ENCODE data around the gene CEL.
A peak's percentile ranks its signal among the peaks of the same experiment; 100 is the strongest.
"Not testable (repeated sequence)": the region's sequence is repeated elsewhere in the genome, so short reads cannot be mapped to it uniquely, and the experiment has no call there.

The CEL gene

DNA sequence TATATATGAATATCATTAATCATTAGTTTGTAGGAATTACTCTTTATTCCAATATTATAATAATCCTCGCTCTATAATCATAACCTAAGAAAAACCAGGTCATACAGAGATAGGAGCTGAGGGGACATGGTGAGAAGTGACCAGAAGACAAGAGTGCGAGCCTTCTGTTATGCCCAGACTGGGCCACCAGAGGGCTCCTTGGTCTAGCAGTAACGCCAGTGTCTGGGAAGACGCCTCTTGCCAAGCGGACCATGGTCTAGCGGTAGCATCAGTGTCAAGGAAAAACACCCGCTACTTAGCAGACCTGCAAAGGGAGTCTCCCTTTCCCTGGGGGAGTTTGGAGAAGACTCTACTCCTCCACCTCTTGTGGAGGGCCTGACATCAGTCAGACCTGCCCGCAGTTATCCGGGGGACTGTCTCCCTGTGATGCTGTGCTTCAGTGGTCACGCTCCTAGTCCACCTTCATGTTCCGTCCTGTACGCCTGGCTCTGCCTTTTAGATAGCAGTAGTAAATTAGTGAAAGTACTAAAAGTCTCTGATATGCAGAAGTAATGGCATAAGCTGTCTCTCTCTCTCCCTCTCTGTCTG, 20.8 kb upstream of the CEL start:
- not testable (repeated sequence) for H3K4me3 ChIP-seq (ENCODE audit: low read length)
- peak; percentile 60 for DNase-seq (ENCODE audit: low read depth)
- TF ChIP-seq, protein P1, sequence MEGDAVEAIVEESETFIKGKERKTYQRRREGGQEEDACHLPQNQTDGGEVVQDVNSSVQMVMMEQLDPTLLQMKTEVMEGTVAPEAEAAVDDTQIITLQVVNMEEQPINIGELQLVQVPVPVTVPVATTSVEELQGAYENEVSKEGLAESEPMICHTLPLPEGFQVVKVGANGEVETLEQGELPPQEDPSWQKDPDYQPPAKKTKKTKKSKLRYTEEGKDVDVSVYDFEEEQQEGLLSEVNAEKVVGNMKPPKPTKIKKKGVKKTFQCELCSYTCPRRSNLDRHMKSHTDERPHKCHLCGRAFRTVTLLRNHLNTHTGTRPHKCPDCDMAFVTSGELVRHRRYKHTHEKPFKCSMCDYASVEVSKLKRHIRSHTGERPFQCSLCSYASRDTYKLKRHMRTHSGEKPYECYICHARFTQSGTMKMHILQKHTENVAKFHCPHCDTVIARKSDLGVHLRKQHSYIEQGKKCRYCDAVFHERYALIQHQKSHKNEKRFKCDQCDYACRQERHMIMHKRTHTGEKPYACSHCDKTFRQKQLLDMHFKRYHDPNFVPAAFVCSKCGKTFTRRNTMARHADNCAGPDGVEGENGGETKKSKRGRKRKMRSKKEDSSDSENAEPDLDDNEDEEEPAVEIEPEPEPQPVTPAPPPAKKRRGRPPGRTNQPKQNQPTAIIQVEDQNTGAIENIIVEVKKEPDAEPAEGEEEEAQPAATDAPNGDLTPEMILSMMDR (conservative IDR thresholded peaks at IDR 0.05; ENCODE audit: low read length): peak; percentile 67

DNA sequence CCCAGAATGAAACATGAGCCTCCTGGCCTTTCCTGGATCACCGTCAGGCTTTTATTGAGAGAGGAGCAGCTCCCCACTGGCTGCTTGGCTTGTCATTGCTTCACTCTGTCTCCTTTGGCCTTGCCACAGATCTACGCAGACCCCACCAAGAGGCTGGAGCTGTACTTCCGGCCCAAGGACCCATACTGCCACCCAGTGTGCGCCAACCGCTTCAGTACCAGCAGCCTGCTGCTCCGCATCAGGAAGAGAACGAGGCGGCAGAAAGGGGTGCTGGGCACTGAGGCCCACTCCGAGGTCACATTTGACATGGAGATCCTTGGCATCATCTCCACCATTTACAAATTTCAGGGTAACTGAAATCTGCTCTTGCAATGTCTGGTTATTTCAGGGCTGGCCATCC, 19.8 kb upstream of the CEL start:
- no peak for DNase-seq (ENCODE audit: low read depth)
- TF ChIP-seq, protein P1 (conservative IDR thresholded peaks at IDR 0.05; ENCODE audit: low read length): no peak
- no peak overlapping the region for H3K4me3 ChIP-seq (ENCODE audit: low read length)

DNA sequence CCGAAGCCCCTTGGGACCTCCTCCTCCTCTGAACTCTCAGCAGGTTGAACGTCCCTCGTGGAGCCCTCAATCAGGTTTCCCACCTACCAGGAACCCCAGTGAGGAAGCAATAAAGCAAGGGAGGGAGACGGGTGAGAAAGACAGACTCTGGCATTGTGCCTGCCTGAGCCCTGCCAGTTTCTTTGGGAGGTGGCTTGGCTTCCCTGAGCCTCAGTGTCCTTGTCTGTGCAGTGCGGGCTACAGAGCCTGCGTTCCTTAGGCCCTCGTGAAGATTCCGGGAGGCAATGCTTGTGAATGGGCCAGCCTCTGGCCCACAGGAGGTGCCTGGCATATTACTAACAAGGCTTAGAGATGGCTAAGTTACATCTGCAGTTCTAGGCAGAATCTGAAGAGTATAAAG, 19.1 kb upstream of the CEL start:
- DNase-seq (ENCODE audit: low read depth): no peak
- TF ChIP-seq, protein P1 (conservative IDR thresholded peaks at IDR 0.05; ENCODE audit: low read length): no peak
- no peak overlapping the region for H3K4me3 ChIP-seq (ENCODE audit: low read length)

DNA sequence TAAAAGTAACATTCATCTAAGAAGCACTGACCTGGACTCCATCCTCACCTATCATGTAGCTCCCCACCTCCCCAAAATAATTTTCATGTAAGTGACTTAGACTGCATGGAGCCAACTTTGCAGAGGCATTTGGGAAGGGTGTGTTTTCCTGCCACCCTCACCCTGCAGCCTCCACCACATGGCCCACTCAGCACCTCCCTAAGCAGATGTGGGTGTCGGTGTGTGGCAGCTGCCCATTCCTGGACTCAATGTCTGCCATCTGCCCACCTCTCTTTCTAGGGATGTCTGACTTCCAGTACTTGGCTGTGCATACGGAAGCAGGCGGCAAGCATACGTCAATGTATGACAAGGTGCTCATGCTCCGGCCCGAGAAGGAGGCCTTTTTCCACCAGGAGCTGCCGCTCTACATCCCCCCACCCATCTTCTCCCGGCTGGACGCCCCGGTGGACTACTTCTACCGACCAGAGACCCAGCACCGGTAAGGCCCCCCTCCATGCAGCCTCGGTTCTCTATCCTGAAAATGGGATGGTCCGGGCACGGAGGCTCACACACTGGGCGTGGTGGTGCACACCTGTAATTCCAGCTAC, 18.2 kb upstream of the CEL start:
- TF ChIP-seq, protein P1 (conservative IDR thresholded peaks at IDR 0.05; ENCODE audit: low read length): no peak
- DNase-seq (ENCODE audit: low read depth): no peak
- no peak overlapping the region for H3K4me3 ChIP-seq (ENCODE audit: low read length)

DNA sequence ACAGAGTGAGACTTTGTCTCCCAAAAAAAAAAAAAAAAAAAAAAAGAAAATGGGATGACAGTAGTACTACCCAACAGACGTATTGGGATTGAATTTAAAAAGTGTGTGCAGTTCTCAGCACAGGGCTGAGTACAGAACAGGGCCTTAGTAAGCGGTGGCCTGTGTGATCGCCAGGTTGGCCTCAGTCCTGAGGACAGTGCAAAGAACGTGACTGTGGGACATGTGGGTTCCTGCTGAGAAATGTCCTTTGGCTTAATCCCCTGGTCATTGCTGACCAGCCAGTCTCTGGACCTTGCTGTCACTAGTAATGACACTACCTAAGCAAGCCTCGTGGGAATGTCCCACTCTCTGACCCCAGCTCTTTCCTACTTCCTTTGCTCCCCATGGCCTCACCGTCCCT, 17.7 kb upstream of the CEL start:
- H3K4me3 ChIP-seq (ENCODE audit: low read length): no peak overlapping the region
- TF ChIP-seq, protein P1 (conservative IDR thresholded peaks at IDR 0.05; ENCODE audit: low read length): no peak
- DNase-seq (ENCODE audit: low read depth): no peak

DNA sequence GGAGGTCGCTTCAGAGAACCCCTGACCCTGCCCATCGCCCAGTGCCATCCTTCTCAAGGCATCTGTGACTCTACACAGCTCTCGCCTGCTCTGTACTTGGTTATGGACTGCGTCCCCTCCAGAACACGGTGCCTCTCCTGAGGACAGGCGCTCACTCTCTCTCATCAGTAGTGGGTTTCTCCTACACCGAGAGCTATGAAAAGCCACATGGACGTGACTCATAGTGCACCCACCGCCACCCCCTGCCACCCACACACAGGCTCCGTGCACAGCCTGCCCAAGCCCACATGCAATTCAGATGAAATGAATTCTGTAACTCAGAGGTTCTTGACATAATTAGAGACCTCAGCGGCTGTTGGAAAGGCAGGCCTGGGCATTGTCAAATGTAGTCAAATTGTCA, 17.1 kb upstream of the CEL start:
- no peak overlapping the region for H3K4me3 ChIP-seq (ENCODE audit: low read length)
- DNase-seq (ENCODE audit: low read depth): no peak
- TF ChIP-seq, protein P1 (conservative IDR thresholded peaks at IDR 0.05; ENCODE audit: low read length): no peak

DNA sequence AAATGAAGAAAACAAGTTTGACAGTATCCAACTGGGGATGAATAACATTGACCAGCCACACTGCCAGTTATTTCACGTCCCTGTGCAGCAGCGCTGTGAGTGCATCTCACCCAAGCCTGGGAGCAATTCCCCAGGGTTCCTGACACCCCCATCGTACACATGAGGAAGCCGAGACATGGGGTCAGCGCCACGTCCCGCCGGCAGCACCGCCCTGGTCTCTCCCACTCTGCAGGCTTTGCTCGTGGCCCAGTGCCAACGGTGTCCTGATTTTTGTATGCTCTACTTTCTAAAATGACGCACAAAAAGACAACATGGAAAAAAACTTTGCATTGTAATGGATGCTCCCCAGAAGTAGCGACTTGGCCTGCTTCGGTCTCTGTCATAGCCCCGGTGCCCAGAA, 16.6 kb upstream of the CEL start:
- no peak overlapping the region for H3K4me3 ChIP-seq (ENCODE audit: low read length)
- DNase-seq (ENCODE audit: low read depth): no peak
- TF ChIP-seq, protein P1 (conservative IDR thresholded peaks at IDR 0.05; ENCODE audit: low read length): no peak
